GM18499 (cell line): Measurements from ENCODE around the gene EXOC6B.

Experiments used
- ATAC-seq: cut with Tn5 transposase; IDR thresholded peaks from one replicate; pipeline ENCODE4 v1.9.1; 2021; ENCODE audit warnings: moderate number of reproducible peaks; ENCODE audit not compliant: insufficient read depth, unreplicated experiment

EXOC6B gene

GRCh38 chr2:72326759-72327158 lies 499.1 kb downstream of the EXOC6B start:
- no peak for ATAC-seq

GRCh38 chr2:72325592-72326422 lies 500.0 kb downstream of the EXOC6B start:
- peak; percentile 70 for ATAC-seq

GRCh38 chr2:72316774-72317173 lies 509.1 kb downstream of the EXOC6B start:
- ATAC-seq = no peak

- no peak for ATAC-seq
These were observed 525.6 kb downstream of the EXOC6B start for GRCh38 chr2:72300147-72300684.

- no peak for ATAC-seq
These were observed 532.2 kb downstream of the EXOC6B start for GRCh38 chr2:72293620-72294019.

GRCh38 chr2:72292433-72292832 lies 533.4 kb downstream of the EXOC6B start:
- ATAC-seq = no peak

- no peak for ATAC-seq
These were observed 534.8 kb downstream of the EXOC6B start for GRCh38 chr2:72291059-72291458.

GRCh38 chr2:72289736-72290135 lies 536.1 kb downstream of the EXOC6B start:
- no peak for ATAC-seq

- ATAC-seq = no peak
These were observed 536.5 kb downstream of the EXOC6B start for GRCh38 chr2:72289283-72289682.

GRCh38 chr2:72278046-72278445 lies 547.8 kb downstream of the EXOC6B start:
- ATAC-seq = no peak

- no peak for ATAC-seq
These were observed 549.0 kb downstream of the EXOC6B start for GRCh38 chr2:72276876-72277275.

GRCh38 chr2:72276356-72276755 lies 549.5 kb downstream of the EXOC6B start:
- no peak for ATAC-seq

GRCh38 chr2:72275084-72275483 lies 550.7 kb downstream of the EXOC6B start:
- no peak for ATAC-seq

GRCh38 chr2:72274380-72274797 lies 551.4 kb downstream of the EXOC6B start:
- no peak for ATAC-seq

GRCh38 chr2:72273384-72273783 lies 552.4 kb downstream of the EXOC6B start:
- ATAC-seq = no peak

- ATAC-seq = no peak
These were observed 553.8 kb downstream of the EXOC6B start for GRCh38 chr2:72271766-72272641.

- ATAC-seq = no peak
These were observed 554.6 kb downstream of the EXOC6B start for GRCh38 chr2:72271276-72271614.

- ATAC-seq = no peak
These were observed 555.1 kb downstream of the EXOC6B start for GRCh38 chr2:72270556-72271275.

GRCh38 chr2:72263776-72264060 lies 562.1 kb downstream of the EXOC6B start:
- ATAC-seq = no peak

- ATAC-seq = no peak
These were observed 562.6 kb downstream of the EXOC6B start for GRCh38 chr2:72263043-72263775.
